Activated CD4-positive, alpha-beta T cell treated with anti-CD3 and anti-CD28 coated beads, Interleukin-2, amount 10 ng/mL, durations not matched to agents 24 days and 14 days (primary cell): ENCODE data around the gene SORD. TPM values are rescaled to one million over a fixed set of nuclear protein-coding genes. Genes with fewer than 3 reads are reported as not detected.

ENCODE experiments used
- DNase-seq: peaks from one replicate; pipeline ENCODE4 v3.0.0; 2022
- H3K27ac Mint-ChIP-seq: one replicate; pipeline ENCODE4 v1.8.0; 2022; ENCODE audit warnings: mild to moderate bottlenecking, mixed read lengths
- H3K27me3 Mint-ChIP-seq: one replicate; pipeline ENCODE4 v1.8.0; 2022; ENCODE audit warnings: mixed read lengths
- H3K36me3 Mint-ChIP-seq: one replicate; pipeline ENCODE4 v1.8.0; 2022; ENCODE audit warnings: low read depth, mild to moderate bottlenecking, mixed read lengths
- H3K4me1 Mint-ChIP-seq: one replicate; pipeline ENCODE4 v1.8.0; 2021; ENCODE audit warnings: mixed read lengths
- H3K4me3 Mint-ChIP-seq: one replicate; pipeline ENCODE4 v1.8.0; 2022; ENCODE audit warnings: mild to moderate bottlenecking, moderate library complexity, mixed read lengths
- H3K9me3 Mint-ChIP-seq: one replicate; pipeline ENCODE4 v1.8.0; 2021; ENCODE audit warnings: mixed read lengths
- intact Hi-C: fragments of 100-400 bp; cut with micrococcal nuclease; formaldehyde crosslinking; loops from one replicate; pipeline ENCODE4 v1.15.1; 2023
- total RNA-seq: library from RNA; stranded (reverse); gene quantifications from 2 replicates; pipeline ENCODE4 v1.2.3, GENCODE V29; 2022

Gene SORD
- total RNA-seq, 1 donor from 2014 or later, result 28.0 TPM

GRCh38 chr15:45088801-45089711 is 66.1 kb downstream of the SORD start:
- peaks cover 31% of the 10 kb centered on the region for H3K27me3 Mint-ChIP-seq
- H3K4me3 Mint-ChIP-seq, result no peak overlapping the region
- no peaks in the 10 kb centered on the region for H3K4me1 Mint-ChIP-seq
- H3K9me3 Mint-ChIP-seq, result no peaks in the 10 kb centered on the region
- intact Hi-C loops, result no loop called here
- DNase-seq, result no peak
- no peak overlapping the region for H3K27ac Mint-ChIP-seq
- H3K36me3 Mint-ChIP-seq, result no peaks in the 10 kb centered on the region

- Mint-ChIP-seq H3K4me1 (no peaks in the 10 kb centered on the region), H3K4me3 (no peak overlapping the region), H3K27ac (no peak overlapping the region), H3K27me3 (peaks cover 27% of the 10 kb centered on the region), H3K9me3 (no peaks in the 10 kb centered on the region), H3K36me3 (no peaks in the 10 kb centered on the region)
- DNase-seq, result no peak
- intact Hi-C loops, result no loop called here
These were observed 66.8 kb downstream of the SORD start for GRCh38 chr15:45089712-45090373.

- no peak overlapping the region for H3K27ac Mint-ChIP-seq
- H3K4me3 Mint-ChIP-seq, result no peak overlapping the region
- H3K27me3 Mint-ChIP-seq, result peaks cover 25% of the 10 kb centered on the region
- H3K36me3 Mint-ChIP-seq, result no peaks in the 10 kb centered on the region
- intact Hi-C loops, result no loop called here
- H3K9me3 Mint-ChIP-seq, result no peaks in the 10 kb centered on the region
- DNase-seq, result no peak
- no peaks in the 10 kb centered on the region for H3K4me1 Mint-ChIP-seq
These were observed 68.2 kb downstream of the SORD start for GRCh38 chr15:45091161-45091560.

GRCh38 chr15:45091576-45091975 is 68.6 kb downstream of the SORD start:
- Mint-ChIP-seq H3K27ac (no peak overlapping the region), H3K9me3 (no peaks in the 10 kb centered on the region), H3K27me3 (peaks cover 25% of the 10 kb centered on the region), H3K4me1 (no peaks in the 10 kb centered on the region), H3K4me3 (no peak overlapping the region), H3K36me3 (no peaks in the 10 kb centered on the region)
- intact Hi-C loops, result no loop called here
- no peak for DNase-seq

- peaks cover 21% of the 10 kb centered on the region for H3K27me3 Mint-ChIP-seq
These were observed 70.0 kb downstream of the SORD start for GRCh38 chr15:45093013-45093412.

GRCh38 chr15:45093622-45094357 is 70.8 kb downstream of the SORD start:
- no peaks in the 10 kb centered on the region for H3K4me1 Mint-ChIP-seq
- no peak for DNase-seq
- H3K4me3 Mint-ChIP-seq, result no peak overlapping the region
- no peak overlapping the region for H3K27ac Mint-ChIP-seq
- H3K9me3 Mint-ChIP-seq, result no peaks in the 10 kb centered on the region
- H3K36me3 Mint-ChIP-seq, result no peaks in the 10 kb centered on the region
- intact Hi-C loops, result no loop called here
- H3K27me3 Mint-ChIP-seq, result peaks cover 18% of the 10 kb centered on the region

More at GRCh38 chr15:45093013-45093412, 70.0 kb downstream of the SORD start:
- H3K4me1 Mint-ChIP-seq, result no peaks in the 10 kb centered on the region
- H3K27ac Mint-ChIP-seq, result no peak overlapping the region
- intact Hi-C loops, result no loop called here
- no peak for DNase-seq
- H3K36me3 Mint-ChIP-seq, result no peaks in the 10 kb centered on the region
- no peak overlapping the region for H3K4me3 Mint-ChIP-seq
- no peaks in the 10 kb centered on the region for H3K9me3 Mint-ChIP-seq

GRCh38 chr15:45094358-45094730 is 71.3 kb downstream of the SORD start:
- intact Hi-C loops, result no loop called here
- Mint-ChIP-seq H3K36me3 (no peaks in the 10 kb centered on the region), H3K27me3 (peaks cover 15% of the 10 kb centered on the region), H3K27ac (no peak overlapping the region), H3K4me1 (no peaks in the 10 kb centered on the region), H3K4me3 (no peak overlapping the region), H3K9me3 (no peaks in the 10 kb centered on the region)
- DNase-seq, result no peak

- Mint-ChIP-seq H3K27ac (no peak overlapping the region), H3K4me3 (no peak overlapping the region), H3K36me3 (no peaks in the 10 kb centered on the region), H3K4me1 (no peaks in the 10 kb centered on the region), H3K9me3 (no peaks in the 10 kb centered on the region), H3K27me3 (peaks cover 8% of the 10 kb centered on the region)
- intact Hi-C loops, result no loop called here
- DNase-seq, result no peak
These were observed 72.7 kb downstream of the SORD start for GRCh38 chr15:45095661-45096060.

GRCh38 chr15:45097466-45097865 is 74.5 kb downstream of the SORD start:
- Mint-ChIP-seq H3K4me3 (no peak overlapping the region), H3K27me3 (no peaks in the 10 kb centered on the region), H3K36me3 (no peaks in the 10 kb centered on the region), H3K27ac (no peak overlapping the region), H3K4me1 (no peaks in the 10 kb centered on the region), H3K9me3 (no peaks in the 10 kb centered on the region)
- intact Hi-C loops, result no loop called here
- DNase-seq, result no peak

GRCh38 chr15:45099549-45100165 is 76.7 kb downstream of the SORD start:
- intact Hi-C loops, result no loop called here
- no peaks in the 10 kb centered on the region for H3K9me3 Mint-ChIP-seq
- no peak overlapping the region for H3K4me3 Mint-ChIP-seq
- H3K4me1 Mint-ChIP-seq, result no peaks in the 10 kb centered on the region
- no peak overlapping the region for H3K27ac Mint-ChIP-seq
- no peak for DNase-seq
- no peaks in the 10 kb centered on the region for H3K27me3 Mint-ChIP-seq
- H3K36me3 Mint-ChIP-seq, result no peaks in the 10 kb centered on the region

GRCh38 chr15:45100884-45101625 is 78.1 kb downstream of the SORD start:
- Mint-ChIP-seq H3K27me3 (no peaks in the 10 kb centered on the region), H3K4me1 (no peaks in the 10 kb centered on the region), H3K4me3 (no peak overlapping the region), H3K36me3 (no peaks in the 10 kb centered on the region), H3K9me3 (no peaks in the 10 kb centered on the region), H3K27ac (no peak overlapping the region)
- intact Hi-C loops, result no loop called here
- DNase-seq, result no peak

- Mint-ChIP-seq H3K27me3 (no peaks in the 10 kb centered on the region), H3K4me3 (no peak overlapping the region), H3K9me3 (no peaks in the 10 kb centered on the region), H3K27ac (no peak overlapping the region), H3K36me3 (no peaks in the 10 kb centered on the region), H3K4me1 (no peaks in the 10 kb centered on the region)
- intact Hi-C loops, result no loop called here
- no peak for DNase-seq
These were observed 78.8 kb downstream of the SORD start for GRCh38 chr15:45101749-45102148.

GRCh38 chr15:45102226-45102625 is 79.2 kb downstream of the SORD start:
- Mint-ChIP-seq H3K9me3 (no peaks in the 10 kb centered on the region), H3K4me3 (no peak overlapping the region), H3K36me3 (no peaks in the 10 kb centered on the region), H3K27ac (no peak overlapping the region), H3K27me3 (no peaks in the 10 kb centered on the region), H3K4me1 (no peaks in the 10 kb centered on the region)
- intact Hi-C loops, result no loop called here
- no peak for DNase-seq
